Measurements from ENCODE around the gene HMCES.
A peak's percentile ranks its signal among the peaks of the same experiment; 100 is the strongest.

Gene HMCES

DNA sequence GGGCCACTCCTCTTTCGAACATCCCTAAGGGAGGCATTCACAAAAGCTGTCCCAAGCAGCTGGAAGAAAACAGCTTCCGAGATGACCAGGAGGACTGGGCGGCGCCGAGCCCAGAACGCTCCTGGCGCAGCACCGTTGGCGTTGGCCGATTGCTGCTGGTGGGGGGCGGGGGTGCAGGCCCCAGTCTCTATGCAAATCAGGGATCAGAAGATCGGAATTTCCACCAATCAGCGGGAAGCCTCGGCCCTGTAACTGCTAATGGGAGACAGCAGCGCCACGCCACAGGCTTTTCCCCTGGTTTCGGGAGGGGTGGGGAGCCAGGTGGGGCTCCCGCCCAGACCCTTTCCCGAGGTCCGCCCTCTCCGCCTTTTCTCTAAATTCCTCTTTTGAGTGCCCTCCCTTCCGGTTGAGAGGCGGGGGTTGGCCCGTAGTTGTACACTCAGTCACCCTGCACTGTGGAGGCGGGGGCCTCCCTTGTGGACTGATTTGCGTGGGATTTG lies 27.0 kb downstream of the HMCES start:
- no peak overlapping the region for H3K27ac ChIP-seq
- TF ChIP-seq ZFX (IDR thresholded peaks at IDR 0.05) = no peak
- TF ChIP-seq CTCF (conservative IDR thresholded peaks at IDR 0.05) = no peak

- TF ChIP-seq ZFX (IDR thresholded peaks at IDR 0.05) = no peak
- no peak for TF ChIP-seq CTCF (conservative IDR thresholded peaks at IDR 0.05)
- H3K27ac ChIP-seq = no peak overlapping the region
Observed at GRCh38 chr3:129308636-129309035, 30.0 kb downstream of the HMCES start.

DNA sequence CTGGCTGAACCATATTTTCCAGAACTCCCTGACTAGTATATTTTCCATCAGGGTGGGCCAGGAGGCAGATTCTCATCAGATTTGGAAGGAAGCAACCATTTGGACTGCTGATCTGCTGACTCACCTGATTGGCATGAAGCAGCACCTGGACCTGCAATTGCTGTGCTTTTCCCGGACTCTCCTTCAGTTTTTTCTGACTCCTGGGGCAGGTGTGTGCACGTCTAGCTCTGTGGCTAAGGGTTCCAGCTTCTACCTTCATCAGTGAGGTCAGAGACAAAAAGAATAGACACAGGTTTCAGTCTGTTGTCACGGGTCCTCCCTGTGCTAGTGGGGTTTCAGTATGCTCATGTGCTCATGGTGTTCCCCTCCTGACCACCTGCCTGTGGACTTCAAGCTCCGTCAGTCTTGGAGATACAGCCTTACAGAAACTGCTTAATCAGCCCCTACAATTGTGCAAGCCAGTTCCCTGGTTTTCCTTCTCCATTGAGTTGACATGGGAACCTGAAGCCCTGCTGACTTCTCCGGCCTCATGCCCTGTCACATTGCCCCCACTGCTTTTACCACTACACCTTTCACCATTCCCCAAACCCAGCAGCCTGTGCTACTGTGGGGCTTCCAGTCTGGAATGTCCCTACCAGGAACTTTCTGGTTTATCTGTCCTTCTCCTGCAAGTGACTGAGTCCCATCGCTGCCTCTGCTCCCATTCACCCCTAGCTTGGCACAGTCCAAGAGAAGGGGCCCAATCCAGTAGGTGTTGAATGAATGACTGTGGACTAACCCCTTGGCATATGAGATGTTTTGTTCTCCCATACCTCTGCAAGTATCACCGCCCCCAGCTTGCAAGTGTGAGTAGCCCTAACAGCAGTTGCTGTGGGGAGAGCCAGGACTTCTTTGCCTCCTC lies 31.7 kb downstream of the HMCES start:
- no peak overlapping the region for H3K27ac ChIP-seq
- TF ChIP-seq ZFX (IDR thresholded peaks at IDR 0.05) = no peak
- TF ChIP-seq CTCF (conservative IDR thresholded peaks at IDR 0.05) = no peak

GRCh38 chr3:129311054-129311902 lies 32.6 kb downstream of the HMCES start:
- TF ChIP-seq ZFX (IDR thresholded peaks at IDR 0.05) = no peak
- no peak for TF ChIP-seq CTCF (conservative IDR thresholded peaks at IDR 0.05)
- H3K27ac ChIP-seq = no peak overlapping the region

- TF ChIP-seq CTCF (conservative IDR thresholded peaks at IDR 0.05) (no peak), ZFX (IDR thresholded peaks at IDR 0.05) (no peak)
- no peak overlapping the region for H3K27ac ChIP-seq
Observed at GRCh38 chr3:129312021-129312639, 33.5 kb downstream of the HMCES start.

DNA sequence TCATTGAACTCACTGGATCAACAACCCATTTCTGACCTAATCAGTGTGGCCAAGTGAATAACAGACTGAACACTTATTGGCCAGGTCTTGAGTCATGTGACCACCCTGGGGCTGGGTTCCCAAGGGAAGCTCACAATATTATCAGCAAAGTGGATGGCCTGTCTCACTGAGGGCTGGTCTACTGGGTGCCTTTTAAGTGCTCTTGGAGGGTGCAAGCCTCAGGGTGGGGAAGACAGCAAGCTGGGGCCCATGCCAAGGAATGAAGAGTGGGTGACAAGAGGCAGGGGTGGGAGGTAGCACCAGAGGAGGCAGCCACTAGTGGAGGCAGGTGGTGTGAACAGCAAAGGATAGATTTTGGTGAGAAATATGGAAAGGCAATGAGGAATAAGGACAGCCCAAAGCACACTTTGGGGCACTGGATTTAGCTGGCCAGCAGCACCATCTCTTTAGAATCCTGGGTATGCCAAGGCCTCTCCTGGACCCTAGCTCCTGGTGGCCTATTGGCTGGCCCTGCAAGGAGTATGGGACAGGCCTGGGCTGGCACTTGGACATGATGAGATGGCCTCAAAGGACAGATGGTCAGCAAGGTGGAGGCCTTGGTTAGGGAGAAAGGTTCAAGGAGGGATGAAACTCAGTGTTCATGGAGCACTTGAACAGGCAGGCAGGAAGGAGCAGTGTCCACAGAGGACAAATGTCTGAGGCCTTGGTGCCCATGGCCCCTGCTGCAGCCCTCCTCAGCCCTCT lies 34.2 kb downstream of the HMCES start:
- peak overlapping the region; percentile 93; the same call in 1 of the 2 replicates for H3K27ac ChIP-seq
- TF ChIP-seq ZFX (IDR thresholded peaks at IDR 0.05) (no peak), CTCF (conservative IDR thresholded peaks at IDR 0.05) (no peak)

All from C4-2B (cell line).